Anterior cingulate cortex (tissue), 58 donors: ENCODE data around the gene COL4A5.
"Not testable (repeated sequence)": the region's sequence is repeated elsewhere in the genome, so short reads cannot be mapped to it uniquely, and the experiment has no call there.

Source experiments
- DNase-seq, 58 donors: peaks; one replicate each; lab custom pipeline; 2025; lab: John Stamatoyannopoulos, UW

COL4A5 gene

GRCh38 chrX:108439426-108439942, at the start of gene COL4A5:
Gene COL4A5 (plus strand): TSS chrX:108439838. CDS start chrX:108440126, 288 bp downstream.
- DNase-seq, result peak in 18 of 58 donors; percentile 0 to 25 (median 2)

DNA sequence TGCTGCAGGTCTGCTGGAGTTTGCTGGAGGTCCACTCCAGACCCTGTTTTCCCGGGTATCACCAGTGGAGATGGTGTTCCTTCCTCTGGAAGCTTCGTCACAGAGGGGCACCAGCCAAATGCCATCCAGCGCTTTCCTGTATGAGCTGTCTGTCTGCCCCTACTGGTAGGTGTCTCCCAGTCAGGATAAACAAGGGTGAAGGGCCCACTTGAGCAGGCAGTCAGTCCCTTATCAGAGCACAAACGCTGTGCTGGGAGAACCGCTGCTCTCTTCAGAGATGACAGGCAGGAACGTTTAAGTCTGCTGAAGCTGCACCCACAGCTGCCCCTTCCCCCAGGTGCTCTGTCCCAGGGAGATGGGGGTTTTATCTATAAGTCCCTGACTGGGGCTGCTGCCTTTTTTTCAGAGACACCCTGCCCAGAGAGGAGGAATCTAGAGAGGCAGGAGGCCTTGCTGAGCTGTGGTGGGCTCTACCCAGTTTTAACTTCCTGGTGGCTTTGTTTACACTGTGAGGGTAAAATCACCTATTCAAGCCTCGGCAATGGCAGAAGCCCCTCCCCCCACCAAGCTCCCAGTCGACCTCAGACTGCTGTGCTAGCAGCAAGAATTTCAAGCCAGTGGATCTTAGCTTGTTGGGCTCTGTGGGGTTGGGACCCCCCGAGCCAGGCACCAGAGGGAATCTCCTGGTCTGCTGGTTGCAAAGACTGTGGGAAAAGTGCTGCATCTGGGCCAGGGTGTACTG, 48.5 kb upstream of the COL4A5 start:
- not testable (repeated sequence) for DNase-seq

GRCh38 chrX:108396188-108396891, 43.3 kb upstream of the COL4A5 start:
- no peak for DNase-seq

DNA sequence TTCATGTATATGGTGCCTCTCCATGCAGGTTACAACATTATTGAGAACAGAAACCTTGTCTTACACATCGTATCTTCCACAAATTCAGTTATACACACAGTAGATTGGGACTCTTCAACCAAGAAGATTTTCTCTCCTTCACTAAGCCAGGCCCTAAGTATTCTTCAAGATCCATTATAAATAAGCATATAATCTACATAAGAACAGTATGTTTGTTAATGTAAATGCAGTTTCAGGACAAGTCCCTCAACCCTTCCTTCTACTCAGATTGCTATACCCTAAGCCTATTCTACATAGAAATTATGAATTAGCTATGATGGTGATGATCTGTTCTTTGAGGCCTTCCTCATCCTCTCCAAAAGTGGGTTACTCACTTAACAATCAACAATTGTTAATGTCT, 42.7 kb upstream of the COL4A5 start:
- no peak for DNase-seq

DNA sequence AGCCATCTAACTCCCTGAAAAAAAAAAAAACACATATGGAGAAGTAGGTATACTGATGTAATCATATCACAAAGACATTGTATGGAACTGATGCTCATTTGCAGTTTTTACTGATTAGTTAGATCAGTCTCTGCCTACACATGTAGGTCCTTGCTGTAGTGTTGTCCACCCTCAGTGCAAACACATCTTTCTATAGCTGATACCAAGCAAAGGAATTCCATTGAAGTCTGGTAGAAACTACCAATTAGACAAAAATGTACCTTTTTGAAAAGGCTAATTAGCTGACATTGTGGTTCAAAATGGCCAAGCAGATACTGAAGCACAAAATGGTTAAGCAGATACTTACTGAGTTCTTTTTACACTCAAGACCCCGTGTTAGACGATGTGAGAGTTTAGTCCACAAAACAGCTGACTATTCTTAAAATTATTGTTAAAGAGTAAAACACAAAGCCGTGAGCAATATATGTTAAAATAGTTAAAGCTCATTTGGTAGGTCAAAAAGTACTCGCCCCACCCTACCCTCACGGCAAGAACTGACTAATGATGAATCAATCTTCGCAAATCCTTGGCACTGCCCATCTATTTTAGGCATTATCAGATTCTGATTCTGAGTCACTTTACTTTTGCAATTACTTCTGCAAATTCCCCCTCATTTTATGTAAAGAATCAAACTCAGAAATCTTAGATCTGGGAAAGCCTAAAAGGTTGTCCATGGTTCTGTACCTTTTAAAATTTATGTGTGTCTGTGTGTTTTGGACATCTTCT, 41.8 kb upstream of the COL4A5 start:
- DNase-seq, result no peak

DNA sequence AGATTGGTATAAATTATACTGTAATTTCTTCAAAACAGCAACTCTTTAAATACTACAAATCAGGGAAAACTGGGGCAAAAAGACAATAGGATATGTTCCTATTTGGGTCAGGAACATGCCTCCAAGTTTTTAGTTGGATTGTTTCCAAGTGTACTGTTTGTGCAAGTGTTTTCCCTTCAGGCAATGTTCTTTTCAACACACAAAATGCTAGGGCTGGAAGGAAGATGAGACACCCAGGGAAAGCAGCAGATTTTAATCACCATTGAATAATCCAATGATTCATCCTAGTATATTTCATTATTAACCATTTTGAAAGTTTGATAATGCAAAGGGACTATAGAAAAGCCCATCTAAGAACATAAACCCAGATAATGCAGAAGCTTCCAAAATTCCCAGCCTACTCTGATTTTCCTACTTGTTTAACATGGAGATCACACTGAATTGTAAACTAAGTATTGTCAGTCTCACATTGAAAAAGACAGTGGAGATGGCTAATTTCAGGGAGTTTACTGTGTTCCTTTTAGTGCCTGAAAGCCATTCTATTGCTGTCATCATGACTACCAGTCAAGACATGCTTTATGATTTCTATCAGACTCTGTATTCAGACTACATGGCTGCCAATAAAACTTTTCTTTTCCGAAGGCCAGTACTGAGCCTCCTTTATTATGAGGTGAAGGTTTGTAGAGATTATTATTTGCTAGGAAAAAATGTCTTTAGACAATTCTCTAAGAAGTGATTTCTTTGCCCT, 40.0 kb upstream of the COL4A5 start:
- no peak for DNase-seq

GRCh38 chrX:108412783-108413182, 26.9 kb upstream of the COL4A5 start:
- DNase-seq, result no peak

DNA sequence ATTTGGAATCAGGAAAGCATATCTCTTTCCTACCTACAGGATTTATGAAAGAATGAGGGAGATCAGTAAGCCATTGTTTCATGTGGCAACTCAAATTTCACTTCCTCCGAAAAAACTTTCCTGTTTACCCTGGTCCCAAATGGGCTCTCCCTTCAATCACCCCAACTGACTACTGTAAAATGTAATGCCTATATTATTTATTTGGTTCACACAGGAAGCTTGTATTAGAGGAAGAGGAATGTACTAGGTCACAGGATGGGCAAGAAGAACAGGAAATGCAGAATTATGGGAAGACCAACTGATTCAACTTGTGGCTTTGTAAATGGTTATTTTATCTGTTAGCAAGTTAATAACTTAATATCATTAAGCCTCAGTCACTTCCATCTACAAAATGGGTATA, 24.5 kb upstream of the COL4A5 start:
- no peak for DNase-seq

GRCh38 chrX:108415891-108416290, 23.7 kb upstream of the COL4A5 start:
- DNase-seq, result no peak

GRCh38 chrX:108417257-108417656, 22.4 kb upstream of the COL4A5 start:
- no peak for DNase-seq

DNA sequence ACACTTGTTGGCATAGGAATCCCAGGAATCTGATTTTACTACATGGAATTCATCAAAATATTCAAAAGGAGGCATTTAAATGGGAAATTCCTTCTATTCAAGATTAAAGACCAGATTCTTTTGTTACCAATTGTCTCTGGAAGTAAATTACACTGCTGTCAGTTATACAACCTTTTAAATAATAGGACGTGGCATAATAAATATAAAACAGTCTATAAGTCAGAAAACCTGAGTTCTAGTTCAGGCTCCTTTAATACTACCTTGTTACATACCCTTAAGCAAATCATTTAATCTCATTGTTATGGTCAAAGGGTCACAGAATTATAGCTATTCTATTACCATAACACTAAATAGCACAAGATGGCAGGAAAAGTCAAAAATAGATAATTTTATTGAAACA, 20.2 kb upstream of the COL4A5 start:
- no peak for DNase-seq

DNA sequence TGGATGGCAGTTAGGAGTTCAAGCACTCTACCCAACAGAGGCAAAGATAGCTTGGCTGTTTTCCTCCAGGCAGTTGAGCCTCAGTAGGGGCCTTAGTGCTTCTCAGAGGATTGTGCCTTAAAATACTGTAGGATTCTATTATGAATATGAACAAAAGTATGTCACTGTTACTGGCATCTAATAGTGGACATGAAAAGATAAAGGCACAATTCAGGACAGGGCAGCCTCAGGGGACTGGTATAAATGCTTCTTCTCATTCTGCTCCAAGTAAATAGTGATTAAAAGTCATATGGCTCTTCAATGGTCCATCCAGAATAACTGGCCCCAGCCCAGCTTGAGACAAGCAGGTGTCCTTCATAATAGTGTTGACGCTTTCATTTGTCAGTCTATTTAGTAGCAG, 19.2 kb upstream of the COL4A5 start:
- DNase-seq, result no peak

GRCh38 chrX:108426262-108426661, 13.4 kb upstream of the COL4A5 start:
- DNase-seq, result no peak

- no peak for DNase-seq
Observed at GRCh38 chrX:108435261-108435660, 4.4 kb upstream of the COL4A5 start.

GRCh38 chrX:108437349-108438109, 2.1 kb upstream of the COL4A5 start:
- peak in 1 of 58 donors; percentile 0 for DNase-seq

GRCh38 chrX:108438110-108438623, 1.5 kb upstream of the COL4A5 start, which contains the start of gene COL4A6:
Gene COL4A6 (minus strand): TSS chrX:108438422. CDS start chrX:108438196, 226 bp downstream.
- DNase-seq, result peak in 6 of 58 donors; percentile 0 to 3 (median 0)

DNA sequence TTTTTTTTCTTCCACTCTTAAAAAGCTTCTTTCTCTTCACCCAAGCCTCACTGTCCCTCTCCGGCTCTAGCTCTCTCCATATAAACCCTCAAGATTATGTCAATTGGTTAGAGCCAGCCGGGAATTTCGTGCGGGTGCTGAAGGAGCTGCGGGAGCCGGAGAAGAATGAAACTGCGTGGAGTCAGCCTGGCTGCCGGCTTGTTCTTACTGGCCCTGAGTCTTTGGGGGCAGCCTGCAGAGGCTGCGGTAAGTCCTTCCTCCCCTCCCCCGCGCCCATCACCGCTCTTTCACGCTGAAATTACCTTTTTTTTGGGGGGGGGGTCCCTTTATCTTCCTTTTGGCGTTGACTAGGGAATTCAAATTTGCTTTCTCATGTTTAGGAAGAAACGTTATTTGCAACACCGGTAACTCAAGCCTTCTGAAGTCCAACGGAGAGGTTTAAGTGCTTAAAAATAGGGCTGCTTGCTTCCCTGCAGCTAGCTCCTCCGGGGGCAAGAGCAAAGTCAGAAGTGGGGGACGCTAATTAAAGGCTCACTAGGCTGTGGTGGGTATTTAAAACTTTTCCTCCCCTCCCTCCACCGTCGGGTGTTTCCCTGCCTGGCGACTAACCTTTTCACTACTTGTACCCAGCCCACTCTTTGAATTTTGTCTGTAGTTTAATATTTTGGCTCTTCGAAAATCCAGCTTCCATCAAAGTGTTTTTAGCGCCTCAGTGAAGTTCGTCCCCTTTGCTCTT, 491 bp downstream of the COL4A5 start:
- DNase-seq, result peak in 8 of 58 donors; percentile 0 to 2 (median 0)

DNA sequence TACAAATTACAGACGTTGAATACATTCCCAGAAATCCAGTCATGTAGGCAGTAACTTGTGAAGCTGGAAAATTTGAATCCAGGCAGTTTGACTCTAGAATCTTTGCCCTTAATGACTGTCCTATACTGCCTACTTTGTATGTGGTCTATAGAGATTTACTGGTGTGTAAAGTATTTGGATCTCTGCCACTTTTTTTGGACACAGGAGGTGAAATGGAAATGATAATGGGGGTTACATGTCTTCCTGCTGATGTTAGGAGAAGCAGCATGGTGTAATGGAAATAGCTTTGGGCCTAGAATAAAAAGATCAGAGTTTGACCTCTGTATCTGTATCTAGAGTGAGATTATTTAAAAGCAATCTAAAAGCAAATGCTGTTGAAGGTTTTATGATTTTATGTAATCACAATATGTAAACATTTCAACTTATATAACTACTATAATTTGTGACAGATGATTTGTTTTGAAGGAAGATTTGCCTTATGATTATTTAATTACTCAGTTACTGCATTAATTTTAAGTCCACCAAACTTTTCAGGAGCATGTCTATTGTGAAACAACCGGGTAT, 3.3 kb downstream of the COL4A5 start:
- no peak for DNase-seq
